Neural cell (in vitro differentiated cells): ENCODE results near the gene GLDC.

Experiments used
- EP300 ChIP-seq: fragments of 450-650 bp; conservative IDR thresholded peaks from 2 replicates; pipeline ENCODE4 v1.6.1; 2014; ENCODE audit warnings: antibody characterized with exemption, mild to moderate bottlenecking, moderate library complexity; ENCODE audit not compliant: poor library complexity, severe bottlenecking
- EZH2 ChIP-seq: fragments of 200-600, 300-800 bp; shearing (Covaris generic), sonication (generic); IDR thresholded peaks from 2 replicates; pipeline ENCODE4 v1.6.1; 2014; ENCODE audit warnings: antibody characterized with exemption, low read length, borderline replicate concordance, mild to moderate bottlenecking; ENCODE audit not compliant: insufficient read depth, poor library complexity, severe bottlenecking
- MXI1 ChIP-seq: fragments of 450-650 bp; conservative IDR thresholded peaks from 2 replicates; pipeline ENCODE4 v1.6.1; 2014; ENCODE audit warnings: antibody characterized with exemption, mild to moderate bottlenecking; ENCODE audit not compliant: poor library complexity, severe bottlenecking
- POLR2AphosphoS5 ChIP-seq: IDR thresholded peaks from 2 replicates; pipeline ENCODE4 v1.6.1; 2012
- RAD21 ChIP-seq: fragments of 450-650 bp; conservative IDR thresholded peaks from 2 replicates; pipeline ENCODE4 v1.6.1; 2014; ENCODE audit warnings: antibody characterized with exemption, mild to moderate bottlenecking, moderate library complexity
- REST ChIP-seq: IDR thresholded peaks from 2 replicates; pipeline ENCODE4 v1.6.1; 2012; ENCODE audit warnings: borderline replicate concordance
- TAF1 ChIP-seq: IDR thresholded peaks from 2 replicates; pipeline ENCODE4 v1.6.1; 2012; ENCODE audit warnings: low read depth
- TF ChIP-seq, protein P1 (sequence below): fragments of 450-650 bp; IDR thresholded peaks from 2 replicates; pipeline ENCODE4 v1.5.1; 2014; ENCODE audit warnings: antibody characterized with exemption, mild to moderate bottlenecking, moderate library complexity; ENCODE audit not compliant: poor library complexity, severe bottlenecking

GRCh38 chr9:6644346-6645104 lies 1.0 kb downstream of the GLDC start:
- no peak for TF ChIP-seq MXI1
- no peak for TF ChIP-seq REST
- TF ChIP-seq, protein P1, sequence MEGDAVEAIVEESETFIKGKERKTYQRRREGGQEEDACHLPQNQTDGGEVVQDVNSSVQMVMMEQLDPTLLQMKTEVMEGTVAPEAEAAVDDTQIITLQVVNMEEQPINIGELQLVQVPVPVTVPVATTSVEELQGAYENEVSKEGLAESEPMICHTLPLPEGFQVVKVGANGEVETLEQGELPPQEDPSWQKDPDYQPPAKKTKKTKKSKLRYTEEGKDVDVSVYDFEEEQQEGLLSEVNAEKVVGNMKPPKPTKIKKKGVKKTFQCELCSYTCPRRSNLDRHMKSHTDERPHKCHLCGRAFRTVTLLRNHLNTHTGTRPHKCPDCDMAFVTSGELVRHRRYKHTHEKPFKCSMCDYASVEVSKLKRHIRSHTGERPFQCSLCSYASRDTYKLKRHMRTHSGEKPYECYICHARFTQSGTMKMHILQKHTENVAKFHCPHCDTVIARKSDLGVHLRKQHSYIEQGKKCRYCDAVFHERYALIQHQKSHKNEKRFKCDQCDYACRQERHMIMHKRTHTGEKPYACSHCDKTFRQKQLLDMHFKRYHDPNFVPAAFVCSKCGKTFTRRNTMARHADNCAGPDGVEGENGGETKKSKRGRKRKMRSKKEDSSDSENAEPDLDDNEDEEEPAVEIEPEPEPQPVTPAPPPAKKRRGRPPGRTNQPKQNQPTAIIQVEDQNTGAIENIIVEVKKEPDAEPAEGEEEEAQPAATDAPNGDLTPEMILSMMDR = no peak
- TF ChIP-seq POLR2AphosphoS5 = no peak
- no peak for TF ChIP-seq TAF1
- no peak for TF ChIP-seq EP300
- TF ChIP-seq EZH2 = no peak
- TF ChIP-seq RAD21 = no peak
